Cardiac ventricle fibroblast (primary cell): ENCODE data around the gene RRAS. TPM values are rescaled to one million over a fixed set of nuclear protein-coding genes. Genes with fewer than 3 reads are reported as not detected.

ENCODE experiments used
- total RNA-seq: library from RNA; depleted of rRNA; stranded (reverse); fragments of >200 nt; gene quantifications from 2 replicates; pipeline ENCODE4 v1.2.3, GENCODE V29; 2015

Gene RRAS
- total RNA-seq, result 68.3 and 79.6 TPM in 2 replicates

GRCh38 chr19:49640113-49640898, at the start of gene RRAS:
Gene RRAS, minus strand, starts transcription at chr19:49640143. Its CDS starts 45 bp downstream, at chr19:49640098.

GRCh38 chr19:49689133-49690078, 49.5 kb upstream of the RRAS start, which contains the start of gene ADM5:
Gene ADM5, plus strand, starts transcription at chr19:49689594. Its CDS starts 244 bp downstream, at chr19:49689838.

GRCh38 chr19:49677231-49677900, 37.4 kb upstream of the RRAS start, which contains the start of gene PRMT1:
Gene PRMT1, plus strand, starts transcription at chr19:49677271. Its CDS starts 10 bp downstream, at chr19:49677281.

GRCh38 chr19:49665351-49666119, 25.6 kb upstream of the RRAS start, which contains the start of the genes BCL2L12 and IRF3:
Gene BCL2L12, plus strand, starts transcription at chr19:49665933. Its CDS starts 760 bp downstream, at chr19:49666693.
Gene IRF3, minus strand, starts transcription at chr19:49665857. Its CDS starts 1,019 bp downstream, at chr19:49664838.

GRCh38 chr19:49641688-49642491, 1.9 kb upstream of the RRAS start, which contains the start of gene SCAF1:
Gene SCAF1, plus strand, starts transcription at chr19:49642209. Its CDS starts 2,818 bp downstream, at chr19:49645027.

GRCh38 chr19:49590971-49591730, 48.8 kb downstream of the RRAS start, which contains the start of gene PRR12:
Gene PRR12, plus strand, starts transcription at chr19:49591182. Its CDS starts 473 bp downstream, at chr19:49591655.

Other genes with a start within 250 kb of the RRAS start
- not detected in 2 replicates for gene PTH2, start 216.7 kb downstream of the RRAS start, total RNA-seq
- gene GFY, start 214.8 kb downstream of the RRAS start, total RNA-seq, result not detected in 2 replicates
- gene SLC17A7, start 198.6 kb downstream of the RRAS start, total RNA-seq, result not detected in 2 replicates
- gene PIH1D1, start 188.3 kb downstream of the RRAS start, total RNA-seq, result 53.4 and 57.2 TPM in 2 replicates
- gene ALDH16A1, start 186.9 kb downstream of the RRAS start, total RNA-seq, result 36.9 and 95.8 TPM in 2 replicates
- 3.9 and 8.8 TPM in 2 replicates for gene FLT3LG, start 165.9 kb downstream of the RRAS start, total RNA-seq
- gene RPL13A, start 152.5 kb downstream of the RRAS start, total RNA-seq, result 2,736 and 3,240 TPM in 2 replicates
- gene RPS11, start 143.7 kb downstream of the RRAS start, total RNA-seq, result 5,849 and 6,378 TPM in 2 replicates
- gene FCGRT, start 127.5 kb downstream of the RRAS start, total RNA-seq, result 141 and 188 TPM in 2 replicates
- 300 and 343 TPM in 2 replicates for gene RCN3, start 112.1 kb downstream of the RRAS start, total RNA-seq
- gene NOSIP, start 59.6 kb downstream of the RRAS start, total RNA-seq, result 48.8 and 54.8 TPM in 2 replicates
- gene PRRG2, start 58.8 kb downstream of the RRAS start, total RNA-seq, result 0.29 and 3.6 TPM in 2 replicates
- 11.5 and 12.4 TPM in 2 replicates for gene PRR12, start 49.0 kb downstream of the RRAS start, total RNA-seq
- gene SCAF1, start 2.1 kb upstream of the RRAS start, total RNA-seq, result 34.4 and 36.1 TPM in 2 replicates
- 32.6 and 65.3 TPM in 2 replicates for gene IRF3, start 25.7 kb upstream of the RRAS start, total RNA-seq
- 3.8 and 4.4 TPM in 2 replicates for gene BCL2L12, start 25.8 kb upstream of the RRAS start, total RNA-seq
- gene PRMT1, start 37.1 kb upstream of the RRAS start, total RNA-seq, result 117 and 145 TPM in 2 replicates
- gene ADM5, start 49.5 kb upstream of the RRAS start, total RNA-seq, result not detected in 2 replicates
- gene CPT1C, start 51.0 kb upstream of the RRAS start, total RNA-seq, result 3.7 and 11.4 TPM in 2 replicates
- 0.25 and 1.1 TPM in 2 replicates for gene TSKS, start 123.2 kb upstream of the RRAS start, total RNA-seq
- gene AP2A1, start 126.9 kb upstream of the RRAS start, total RNA-seq, result 197 and 215 TPM in 2 replicates
- 20.1 and 24.3 TPM in 2 replicates for gene FUZ, start 173.1 kb upstream of the RRAS start, total RNA-seq
- gene MED25, start 178.1 kb upstream of the RRAS start, total RNA-seq, result 20.5 and 22.1 TPM in 2 replicates
- gene PTOV1, start 211.0 kb upstream of the RRAS start, total RNA-seq, result 69.8 and 71.9 TPM in 2 replicates
- 27.2 and 28.0 TPM in 2 replicates for gene PNKP, start 227.4 kb upstream of the RRAS start, total RNA-seq
- gene AKT1S1, start 237.2 kb upstream of the RRAS start, total RNA-seq, result 31.9 and 36.6 TPM in 2 replicates
- gene TBC1D17, start 237.6 kb upstream of the RRAS start, total RNA-seq, result 26.2 and 26.6 TPM in 2 replicates